ENCODE measurements around the gene ANK3. TPM values are rescaled to one million over a fixed set of nuclear protein-coding genes. Genes with fewer than 3 reads are reported as not detected.

The ANK3 gene
- total RNA-seq, 6 experiments from 2014 or later, result not detected

DNA sequence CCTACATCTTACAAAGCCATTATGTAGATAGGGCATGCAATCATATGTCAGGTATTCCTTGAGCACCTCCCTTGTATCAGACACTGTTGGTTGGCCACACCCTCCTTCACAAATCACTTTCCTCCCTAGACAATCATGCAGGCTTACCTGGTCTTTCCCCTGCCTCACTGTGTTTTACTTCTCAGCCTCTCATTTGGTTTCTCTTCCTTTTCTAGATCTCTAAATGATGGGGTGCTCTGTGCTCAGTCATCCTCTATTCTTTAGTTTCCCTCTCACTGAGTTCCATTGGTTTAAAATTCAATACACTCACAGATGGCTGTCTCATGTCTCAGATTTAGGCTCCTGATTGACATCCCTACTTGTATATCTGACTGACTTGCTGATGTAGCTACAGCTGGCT, 31.4 kb downstream of the ANK3 start:
- Mint-ChIP-seq H3K27ac (no peak overlapping the region), H3K27me3 (ENCODE audit: insufficient read depth) (peaks cover 3% of the 10 kb centered on the region), H3K4me3 (no peak overlapping the region), H3K4me1 (ENCODE audit: low read depth) (peaks cover 2% of the 10 kb centered on the region; the same call in 1 of the 2 replicates), H3K9me3 (no peaks in the 10 kb centered on the region), H3K36me3 (ENCODE audit: low read depth) (no peaks in the 10 kb centered on the region)
- TF ChIP-seq CTCF (IDR thresholded peaks at IDR 0.05), result no peak
- no peak for DNase-seq

DNA sequence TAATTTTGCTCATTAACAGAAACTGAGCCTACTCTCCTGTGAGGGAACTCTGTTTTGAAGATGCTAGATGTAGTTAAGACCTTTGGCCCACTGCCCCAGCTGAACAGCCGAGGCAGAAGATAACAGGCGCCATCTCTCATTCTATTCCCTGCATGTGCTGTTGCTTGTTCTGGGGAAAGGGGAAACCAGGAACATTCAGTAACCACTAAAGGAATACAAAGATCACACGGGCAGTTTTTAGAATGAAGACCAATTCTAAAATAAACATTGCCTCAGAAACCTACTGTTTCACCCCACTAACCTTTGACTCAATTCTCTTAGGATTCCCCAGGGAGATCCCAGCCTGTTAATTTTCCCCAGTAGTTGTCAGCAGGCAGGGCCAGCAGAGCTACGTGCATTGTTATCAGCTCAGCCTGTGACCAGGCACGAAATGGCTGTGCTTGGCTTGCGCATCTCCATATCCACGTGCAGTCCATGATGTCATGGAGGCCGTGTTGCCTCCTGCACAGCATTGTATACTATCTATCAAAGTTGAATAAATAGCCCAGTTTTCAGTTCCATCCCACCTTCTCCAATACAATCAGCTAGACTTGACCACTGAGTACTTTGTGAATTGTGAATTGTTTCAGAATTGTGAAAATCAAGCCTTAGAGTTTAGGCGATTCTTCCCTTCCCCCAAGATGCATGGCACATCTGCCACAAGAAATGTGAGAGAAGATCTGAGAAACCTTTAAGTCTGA, 36.0 kb downstream of the ANK3 start:
- no peak for TF ChIP-seq CTCF (IDR thresholded peaks at IDR 0.05)
- no peak for DNase-seq
- H3K27me3 Mint-ChIP-seq (ENCODE audit: insufficient read depth), result no peaks in the 10 kb centered on the region; the same call in 1 of the 2 replicates
- H3K4me1 Mint-ChIP-seq (ENCODE audit: low read depth), result peaks cover 26% of the 10 kb centered on the region
- no peak overlapping the region for H3K27ac Mint-ChIP-seq
- H3K9me3 Mint-ChIP-seq, result no peaks in the 10 kb centered on the region
- H3K4me3 Mint-ChIP-seq, result no peak overlapping the region
- no peaks in the 10 kb centered on the region for H3K36me3 Mint-ChIP-seq (ENCODE audit: low read depth)

DNA sequence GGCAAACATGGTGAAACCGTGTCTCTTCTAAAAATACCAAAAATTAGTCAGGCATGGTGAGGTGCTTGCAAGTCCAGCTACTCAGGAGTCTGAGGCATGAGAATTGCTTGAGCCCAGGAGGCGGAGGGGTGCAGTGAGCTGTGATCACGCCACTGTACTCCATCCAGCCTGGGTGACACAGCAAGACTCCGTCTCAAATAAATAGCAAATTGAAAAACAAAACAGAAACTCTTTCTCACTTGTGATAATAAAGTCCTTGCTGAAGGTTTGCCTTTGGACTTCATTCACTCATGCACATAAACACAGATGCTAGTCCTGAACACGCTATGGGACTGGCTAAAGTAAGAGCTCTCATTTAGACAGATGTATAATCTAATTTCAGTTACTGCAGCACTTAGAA, 37.6 kb downstream of the ANK3 start:
- Mint-ChIP-seq H3K9me3 (no peaks in the 10 kb centered on the region), H3K4me3 (no peak overlapping the region), H3K4me1 (ENCODE audit: low read depth) (peaks cover 27% of the 10 kb centered on the region), H3K27me3 (ENCODE audit: insufficient read depth) (no peaks in the 10 kb centered on the region; the same call in 1 of the 2 replicates), H3K27ac (no peak overlapping the region), H3K36me3 (ENCODE audit: low read depth) (no peaks in the 10 kb centered on the region)
- no peak for DNase-seq
- TF ChIP-seq CTCF (IDR thresholded peaks at IDR 0.05), result no peak

- H3K4me3 Mint-ChIP-seq, result no peak overlapping the region
- no peak for TF ChIP-seq CTCF (IDR thresholded peaks at IDR 0.05)
- no peaks in the 10 kb centered on the region for H3K36me3 Mint-ChIP-seq (ENCODE audit: low read depth)
- no peaks in the 10 kb centered on the region; the same call in 1 of the 2 replicates for H3K27me3 Mint-ChIP-seq (ENCODE audit: insufficient read depth)
- no peak for DNase-seq
- H3K4me1 Mint-ChIP-seq (ENCODE audit: low read depth), result peaks cover 27% of the 10 kb centered on the region
- H3K27ac Mint-ChIP-seq, result no peak overlapping the region
- H3K9me3 Mint-ChIP-seq, result no peaks in the 10 kb centered on the region
Observed at GRCh38 chr10:60351191-60351853, 38.4 kb downstream of the ANK3 start.

GRCh38 chr10:60350400-60350799, 39.3 kb downstream of the ANK3 start:
- no peaks in the 10 kb centered on the region; the same call in 1 of the 2 replicates for H3K27me3 Mint-ChIP-seq (ENCODE audit: insufficient read depth)
- no peak for TF ChIP-seq CTCF (IDR thresholded peaks at IDR 0.05)
- H3K9me3 Mint-ChIP-seq, result no peaks in the 10 kb centered on the region
- no peak overlapping the region for H3K27ac Mint-ChIP-seq
- H3K4me3 Mint-ChIP-seq, result no peak overlapping the region
- H3K36me3 Mint-ChIP-seq (ENCODE audit: low read depth), result no peaks in the 10 kb centered on the region
- DNase-seq, result no peak
- peaks cover 27% of the 10 kb centered on the region for H3K4me1 Mint-ChIP-seq (ENCODE audit: low read depth)
